Measurements from ENCODE around the gene EDAR.

Gene EDAR

DNA sequence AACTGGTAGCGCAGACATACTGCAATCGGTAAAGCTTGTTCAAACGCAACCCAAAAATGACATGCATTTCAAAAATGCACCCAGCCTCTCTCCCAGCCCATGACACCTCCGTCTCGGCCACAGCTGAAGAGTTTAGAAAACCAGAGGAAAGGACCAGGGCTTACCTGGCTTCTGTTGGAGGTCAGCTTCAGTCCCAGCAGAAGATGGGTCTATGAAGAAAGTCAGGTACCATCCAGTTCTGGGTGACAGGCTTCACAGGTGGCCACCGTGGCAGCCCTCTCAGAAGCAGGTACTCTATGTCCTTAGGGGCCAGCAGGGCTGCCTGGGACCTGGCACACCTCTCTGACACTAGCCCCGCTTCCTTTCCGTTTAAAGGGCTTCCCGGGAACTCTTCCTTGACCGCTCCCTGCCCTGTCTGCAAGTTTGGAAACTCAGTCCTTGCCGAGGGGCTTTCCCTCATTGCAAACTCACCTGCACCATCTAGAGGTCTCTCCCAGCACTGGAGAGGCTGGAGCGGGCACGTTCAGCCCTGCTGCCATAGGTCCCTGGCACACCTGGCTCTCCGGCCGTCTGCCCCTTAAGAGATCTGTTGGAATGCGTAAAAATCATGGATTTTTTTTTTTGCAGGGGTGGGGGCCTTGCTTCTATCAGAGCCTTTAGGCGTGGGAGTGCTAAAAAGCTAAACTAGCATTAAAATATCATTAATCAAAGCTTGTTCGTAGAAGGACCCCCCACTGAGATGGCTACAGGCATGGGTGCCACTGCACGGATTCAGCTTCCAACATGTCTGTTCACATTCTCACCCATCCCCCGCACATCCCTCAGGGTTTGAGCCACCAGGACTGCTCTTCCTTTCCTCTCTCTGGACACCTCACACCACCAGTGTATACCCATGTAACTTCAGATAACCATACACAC lies at the start of gene EDAR:
Gene EDAR, minus strand, starts transcription at position 425 of the 918 bp plus-strand sequence. CDS start 58,206 bp downstream, outside the sequence.
- DNase-seq (ENCODE audit: low spot score), result peak; percentile 18

- no peak for DNase-seq (ENCODE audit: low spot score)
These were observed 44.2 kb upstream of the EDAR start for GRCh38 chr2:109033171-109033570.

- no peak for DNase-seq (ENCODE audit: low spot score)
These were observed 43.3 kb upstream of the EDAR start for GRCh38 chr2:109032229-109032820.

DNA sequence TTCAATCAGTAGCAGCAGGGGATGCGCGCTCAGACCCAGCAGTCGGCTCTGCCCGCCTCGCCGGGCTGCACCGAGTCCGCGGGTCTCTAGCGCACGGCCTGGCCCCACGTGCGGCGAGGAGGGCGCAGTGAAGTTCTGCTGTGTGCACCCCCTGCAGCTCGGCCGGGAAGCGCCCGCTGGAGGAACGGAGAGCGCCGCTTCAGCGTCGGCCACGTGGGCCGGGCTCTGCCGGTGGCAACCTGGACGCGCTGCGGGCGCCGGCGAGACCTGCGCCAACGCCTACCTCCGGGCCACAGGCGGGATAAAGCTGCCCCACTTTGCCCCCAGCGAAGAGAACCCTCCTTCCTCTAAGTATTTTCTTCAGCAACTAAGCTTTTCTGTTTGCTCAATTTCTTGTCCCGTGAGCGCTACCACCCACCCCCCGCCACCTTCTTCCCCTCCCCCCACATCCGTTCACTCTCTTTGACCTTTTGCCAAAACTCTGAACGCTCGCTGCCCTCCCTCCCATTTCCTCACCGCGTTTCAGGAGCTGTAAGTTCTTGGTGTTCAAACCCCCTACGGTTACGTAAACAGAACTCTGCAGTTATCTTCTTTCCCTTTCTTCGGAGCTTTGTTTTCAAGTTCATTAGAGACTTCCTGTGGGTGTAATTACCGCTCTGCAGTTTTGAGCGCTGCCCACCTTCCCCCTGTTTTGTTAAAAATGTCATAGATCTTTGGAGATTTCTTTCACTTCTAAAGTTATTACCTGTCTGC lies 42.6 kb upstream of the EDAR start:
- DNase-seq (ENCODE audit: low spot score), result peak; percentile 4

GRCh38 chr2:109030870-109031475 lies 42.0 kb upstream of the EDAR start:
- no peak for DNase-seq (ENCODE audit: low spot score)

DNA sequence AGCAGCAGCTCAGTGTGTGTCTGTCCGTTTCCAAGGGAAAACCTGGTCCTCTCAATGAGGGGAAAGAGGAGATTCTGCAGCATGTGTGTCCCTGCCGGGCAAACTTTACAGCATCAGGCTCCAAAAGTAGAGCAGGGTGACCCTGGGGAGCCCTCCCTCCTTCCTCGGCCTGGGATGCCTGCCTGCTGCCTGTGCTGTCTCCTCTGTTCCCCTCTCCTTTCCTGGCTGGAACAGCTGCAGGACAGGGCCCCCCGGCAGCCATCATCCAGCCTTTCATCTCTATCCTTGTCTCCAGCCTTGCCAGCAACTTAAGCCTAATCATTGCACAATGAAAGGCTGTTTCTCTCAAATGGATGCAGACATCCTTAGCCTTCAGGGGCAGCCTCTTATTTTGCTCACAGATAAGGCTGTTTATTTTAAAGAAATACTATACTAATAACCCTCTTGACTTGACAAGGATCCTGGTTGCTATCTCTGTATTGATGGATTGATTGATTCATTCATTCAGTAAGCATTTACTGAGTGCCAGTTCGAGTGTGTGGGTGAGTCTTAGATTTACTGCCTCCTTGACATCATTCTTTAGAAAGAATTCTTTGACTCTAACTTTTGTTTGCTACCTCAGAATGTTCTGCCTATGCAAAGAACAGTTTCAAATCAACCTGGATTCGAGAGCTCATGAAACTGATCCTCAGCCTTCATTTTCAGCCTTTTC lies 40.6 kb upstream of the EDAR start:
- DNase-seq (ENCODE audit: low spot score), result no peak

DNA sequence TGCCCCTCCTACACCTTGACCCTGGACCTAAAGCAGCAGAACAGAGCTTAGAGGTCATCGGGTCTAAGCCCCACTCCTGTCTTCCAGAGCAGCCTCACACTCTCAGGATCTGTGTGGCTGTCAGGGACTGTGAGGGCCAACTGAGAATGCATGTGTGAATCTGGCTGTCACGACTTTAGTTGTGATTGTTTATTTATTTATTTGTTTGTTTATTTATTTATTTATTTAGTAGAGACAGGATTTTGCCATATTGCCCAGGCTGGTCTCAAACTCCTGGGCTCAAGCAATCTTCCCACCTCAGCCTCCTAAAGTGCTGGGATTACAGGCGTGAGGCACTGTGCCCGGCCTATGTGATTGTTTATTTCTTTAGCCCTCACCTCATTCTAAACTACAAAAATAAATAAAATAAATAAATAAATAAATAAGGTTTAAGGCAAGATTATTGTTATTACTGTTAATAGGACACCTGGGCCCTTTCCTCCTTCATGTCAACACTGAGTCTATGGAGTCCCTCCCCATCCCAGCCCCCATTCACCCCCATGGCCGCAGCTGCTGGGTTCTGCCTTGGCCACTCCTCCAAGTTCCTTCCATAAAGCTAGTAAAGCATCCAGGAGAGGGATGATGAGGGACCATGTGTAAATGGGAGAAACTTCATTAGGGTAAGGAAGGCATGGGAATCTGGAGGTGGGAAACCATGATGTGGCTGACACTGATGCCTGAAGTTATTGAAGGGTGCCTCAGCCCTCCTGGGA lies 39.9 kb upstream of the EDAR start:
- no peak for DNase-seq (ENCODE audit: low spot score)

DNA sequence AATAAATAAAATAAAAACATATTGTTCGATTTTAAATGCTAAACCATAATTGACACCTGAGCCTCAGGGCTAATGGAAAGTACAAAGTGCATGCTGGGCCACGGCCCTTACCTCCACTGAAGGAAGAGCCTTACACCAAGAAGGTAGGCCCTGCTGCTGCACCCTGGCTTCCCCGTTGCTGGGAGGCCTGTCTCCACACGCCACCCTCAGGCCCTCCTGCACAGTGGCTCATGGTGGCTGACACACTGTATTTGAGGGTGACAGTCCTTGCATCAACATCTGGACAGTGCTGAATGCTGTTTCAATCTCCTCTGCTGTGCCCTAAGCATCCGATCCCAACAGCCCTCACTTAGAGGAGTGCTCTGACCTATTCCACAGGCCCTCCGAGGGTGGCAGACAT lies 39.3 kb upstream of the EDAR start:
- DNase-seq (ENCODE audit: low spot score), result no peak

GRCh38 chr2:109027702-109028101 lies 38.7 kb upstream of the EDAR start:
- DNase-seq (ENCODE audit: low spot score), result no peak

DNA sequence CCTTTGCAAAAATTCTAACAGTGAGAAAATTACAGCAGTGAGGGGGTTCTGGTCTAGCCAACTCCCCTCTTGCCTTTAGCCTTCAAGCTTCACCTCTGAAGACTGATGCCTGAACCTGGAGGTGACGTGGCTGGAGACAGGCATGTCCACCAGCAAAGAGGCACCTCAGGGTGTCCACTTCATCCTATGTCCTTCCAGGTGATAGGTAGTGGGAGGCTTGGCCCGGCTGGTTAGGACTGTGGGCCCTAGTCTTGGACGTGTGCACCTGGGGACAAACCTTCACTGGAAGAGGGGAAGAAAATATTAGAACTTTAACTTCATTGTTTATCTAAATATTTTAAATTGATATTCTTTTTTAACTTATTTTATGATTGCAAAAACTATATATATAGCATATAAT lies 35.5 kb upstream of the EDAR start:
- DNase-seq (ENCODE audit: low spot score), result no peak

- no peak for DNase-seq (ENCODE audit: low spot score)
These were observed 32.9 kb upstream of the EDAR start for GRCh38 chr2:109021895-109022300.

DNA sequence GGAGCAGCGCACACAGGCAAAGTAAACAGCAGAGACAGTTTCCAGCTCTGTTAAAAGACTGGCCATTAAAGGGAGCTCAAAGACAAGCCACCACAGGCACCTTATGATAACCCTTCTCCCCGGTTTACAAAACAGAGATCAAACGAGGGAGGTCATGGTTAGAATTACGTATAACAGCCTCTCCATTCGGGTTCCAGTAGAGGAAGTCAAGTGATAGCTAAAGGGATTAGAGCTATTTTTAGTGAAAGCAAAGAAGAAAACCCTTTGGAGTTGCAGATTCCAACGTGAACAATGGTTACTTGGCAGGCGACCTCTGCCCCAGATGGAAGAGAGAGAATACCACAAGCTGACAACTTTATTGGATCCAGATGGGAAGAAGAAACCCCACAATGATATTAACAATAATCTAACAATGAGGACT lies 31.2 kb upstream of the EDAR start:
- DNase-seq (ENCODE audit: low spot score), result no peak

GRCh38 chr2:109018452-109018851 lies 29.4 kb upstream of the EDAR start:
- DNase-seq (ENCODE audit: low spot score), result no peak

DNA sequence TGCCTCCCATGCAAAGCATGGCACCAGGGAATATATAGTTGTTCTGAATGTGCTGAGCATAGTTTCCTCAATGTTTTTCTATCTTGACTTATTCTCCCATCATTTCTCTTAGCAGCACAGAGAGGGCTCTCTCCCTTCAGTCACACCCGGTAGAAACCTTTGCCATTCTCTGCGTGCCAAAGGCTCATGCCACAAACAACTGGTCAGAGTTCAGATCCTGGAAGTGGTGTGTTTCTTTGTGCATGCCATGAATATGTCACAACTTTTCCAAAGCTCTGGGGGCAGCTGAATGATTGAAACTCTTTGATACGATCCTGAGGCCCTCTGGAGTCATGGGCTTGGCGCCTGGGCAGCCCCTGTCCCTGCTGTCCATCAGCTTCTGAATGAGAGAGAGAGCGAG lies 28.0 kb upstream of the EDAR start:
- no peak for DNase-seq (ENCODE audit: low spot score)

DNA sequence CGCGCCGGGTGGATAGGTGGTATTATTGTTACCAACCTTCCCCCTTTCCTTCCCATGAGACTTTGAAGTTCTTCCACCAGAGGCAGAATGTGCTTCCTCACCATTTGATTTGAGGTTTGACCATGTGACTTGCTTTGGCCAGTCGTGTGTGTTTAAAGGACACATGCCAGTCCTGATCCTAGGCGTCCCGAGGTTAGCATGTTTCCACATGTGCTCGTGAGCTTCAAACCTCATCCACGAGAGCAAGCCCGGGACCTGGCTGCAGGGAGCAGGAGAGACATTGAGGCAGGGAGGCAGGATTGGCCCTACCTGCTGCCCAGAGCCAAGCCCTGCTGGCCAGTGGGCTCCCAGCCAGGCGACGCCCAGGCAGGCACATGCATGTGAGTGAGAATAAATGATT lies 27.4 kb upstream of the EDAR start:
- no peak for DNase-seq (ENCODE audit: low spot score)

GRCh38 chr2:109014476-109014875 lies 25.5 kb upstream of the EDAR start:
- no peak for DNase-seq (ENCODE audit: low spot score)

DNA sequence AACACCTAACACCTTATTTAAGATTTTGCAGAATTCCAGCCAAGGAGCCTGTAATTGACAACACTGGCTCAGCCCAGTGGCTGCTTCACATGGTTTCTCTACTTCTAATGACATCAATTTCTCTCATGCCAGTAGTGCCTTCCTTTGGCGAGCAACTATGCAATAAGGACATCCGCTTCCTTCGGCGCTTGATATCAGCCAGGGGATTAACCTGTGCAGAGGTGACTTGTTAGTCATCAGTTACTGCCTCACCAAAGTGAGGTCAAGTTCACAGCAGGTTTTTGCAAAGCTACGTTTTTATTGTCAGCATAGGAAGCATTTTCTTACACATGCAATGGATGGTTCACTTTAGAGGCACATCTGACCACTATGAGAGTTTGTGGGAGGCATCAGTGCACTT lies 24.0 kb upstream of the EDAR start:
- DNase-seq (ENCODE audit: low spot score), result no peak

DNA sequence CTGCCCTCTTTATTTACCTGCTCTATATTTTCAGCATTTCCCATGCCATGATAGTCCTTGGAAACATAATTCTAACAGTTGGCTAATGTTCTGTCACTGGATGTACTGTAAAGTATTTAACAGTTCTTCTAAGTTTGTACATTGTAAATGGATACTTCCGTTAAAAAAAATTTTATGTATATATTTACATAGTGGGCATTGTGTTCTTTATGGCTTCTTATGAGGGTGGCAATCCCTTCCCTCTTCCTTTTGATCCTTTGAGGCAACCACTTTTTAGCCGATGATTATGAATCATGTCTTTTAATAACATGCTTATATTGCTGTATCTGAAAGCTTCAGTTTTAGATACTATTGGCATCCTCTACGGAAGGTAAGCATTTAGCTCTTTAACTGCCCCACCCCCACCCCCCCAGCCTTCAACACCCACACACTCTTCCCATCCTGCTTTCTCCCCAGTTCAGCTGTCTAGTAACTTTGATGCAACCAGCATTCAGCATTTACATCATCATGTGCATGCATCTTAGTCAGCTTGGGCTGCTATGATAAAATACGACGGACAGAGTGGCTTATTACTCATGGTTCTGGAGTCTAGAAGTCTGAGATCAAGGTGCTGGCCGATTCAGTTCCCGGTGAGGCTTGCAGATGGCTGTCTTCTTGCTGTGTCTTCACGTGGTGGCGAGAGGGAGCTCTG lies 21.0 kb upstream of the EDAR start:
- no peak for DNase-seq (ENCODE audit: low spot score)

GRCh38 chr2:109006971-109007370 lies 18.0 kb upstream of the EDAR start:
- no peak for DNase-seq (ENCODE audit: low spot score)

GRCh38 chr2:109005686-109006204 lies 16.7 kb upstream of the EDAR start:
- DNase-seq (ENCODE audit: low spot score), result peak; percentile 47

Data from globus pallidus (tissue), 1 donor.